K562 (cell line): ENCODE data around the gene AMDHD2. TPM values are rescaled to one million over a fixed set of nuclear protein-coding genes. Genes with fewer than 3 reads are reported as not detected.

ENCODE experiments used
- ATAC-seq: fragments of 200-7000 bp; cut with Tn5 transposase; 3 replicates; pipeline ENCODE4 v1.9.1; 2020; ENCODE audit warnings: moderate library complexity
- BruUV-seq: library from RNA; stranded (reverse); fragments of 400-500 nt; replicated peaks from 2 replicates; lab custom pipeline; 2021; lab: Mats Ljungman, UMichigan
- CTCF ChIA-PET: fragments of 300-600 bp; formaldehyde crosslinking; extraction: SDS; loops from one replicate; lab custom pipeline; 2021; ENCODE audit warnings: low intra/inter-chr PET ratio; lab: Yijun Ruan, JAX
- POLR2A ChIA-PET: fragments of 300-600, 350-650 bp; sonication (Branson Sonifier 250); formaldehyde crosslinking; extraction: SDS; loops from one replicate; lab custom pipeline; 2021; ENCODE audit warnings: antibody characterized with exemption, inconsistent platforms; lab: Yijun Ruan, JAX
- DNase-seq, 4 experiments: peaks; one replicate each; pipeline versions ENCODE4 v3.0.0 to v3.0.0-alpha.2; 2011 to 2018; ENCODE audit warnings: low spot score in 3 of 4, mixed read lengths in 3 of 4; ENCODE audit errors: extremely low read depth in 1 of 4
- FAIRE-seq: peaks from 2 replicates; lab custom pipeline; 2011; peaks lifted over from hg19 to GRCh38; lab: Jason Lieb, UNC
- H2AFZ ChIP-seq: 2 replicates; pipeline ENCODE4 v1.6.0; 2011; ENCODE audit warnings: low read depth, low read length, control low read depth, inconsistent platforms
- H3K27ac ChIP-seq: fragments of 200-600 bp; 3 replicates; pipeline ENCODE4 v1.8.0; 2011; ENCODE audit warnings: low read depth, mild to moderate bottlenecking, control low read depth, inconsistent platforms, low read length, moderate library complexity, mixed read lengths; ENCODE audit errors: extremely low read depth
- H3K27me3 ChIP-seq, 2 experiments: fragments of 300-600 bp in 1 of 2; 2 replicates in 1 of 2; 3 replicates in 1 of 2; pipeline versions ENCODE4 v1.6.0 to v1.8.0; 2011; ENCODE audit warnings: inconsistent platforms in 2 of 2, low read length in 2 of 2, mild to moderate bottlenecking in 1 of 2, mixed read lengths in 1 of 2, moderate library complexity in 1 of 2; ENCODE audit not compliant: control insufficient read depth in 2 of 2, insufficient read depth in 2 of 2
- H3K36me3 ChIP-seq: fragments of 300-600 bp; 3 replicates; pipeline ENCODE4 v1.8.0; 2011; ENCODE audit warnings: mild to moderate bottlenecking, low read length, inconsistent platforms; ENCODE audit not compliant: control insufficient read depth, insufficient read depth
- H3K4me1 ChIP-seq, 2 experiments: fragments of 200-600 bp in 1 of 2; replicated peaks in 1 of 2; 2 replicates in 1 of 2; 3 replicates in 1 of 2; pipeline versions ENCODE4 v1.5.1 to v1.8.0; 2011; ENCODE audit warnings: inconsistent platforms in 2 of 2, low read length in 2 of 2, mild to moderate bottlenecking in 1 of 2, mixed read lengths in 1 of 2, moderate library complexity in 1 of 2; ENCODE audit not compliant: control insufficient read depth in 2 of 2, insufficient read depth in 2 of 2
- H3K4me2 ChIP-seq: 2 replicates; pipeline ENCODE4 v1.6.1; 2011; ENCODE audit warnings: low read length, control low read depth, inconsistent platforms, mixed read lengths; ENCODE audit not compliant: insufficient read depth
- H3K4me3 ChIP-seq: fragments of 200-600 bp; sonication (generic), shearing (Covaris generic); 2 replicates; pipeline ENCODE4 v1.5.1; 2016; ENCODE audit warnings: control low read depth, inconsistent platforms
- H3K79me2 ChIP-seq: fragments of 200-600 bp; 3 replicates; pipeline ENCODE4 v1.8.0; 2011; ENCODE audit warnings: low read length, inconsistent platforms; ENCODE audit not compliant: control insufficient read depth, insufficient read depth
- H3K9ac ChIP-seq, 2 experiments: 2 replicates each; pipeline versions ENCODE4 v1.6.0 to v1.6.1; 2011; ENCODE audit warnings: low read depth in 2 of 2, low read length in 2 of 2, control low read depth in 1 of 2, inconsistent platforms in 1 of 2, mild to moderate bottlenecking in 1 of 2, mixed read lengths in 1 of 2; ENCODE audit not compliant: insufficient read depth in 1 of 2
- H3K9me1 ChIP-seq: one replicate; pipeline ENCODE4 v1.6.0; 2011; ENCODE audit warnings: inconsistent platforms, mild to moderate bottlenecking, low read length, moderate library complexity; ENCODE audit not compliant: control insufficient read depth, insufficient read depth
- H3K9me3 ChIP-seq: replicated peaks from 2 replicates; pipeline ENCODE4 v1.5.1; 2011; ENCODE audit warnings: low read depth, low read length, inconsistent platforms; ENCODE audit not compliant: control insufficient read depth, insufficient read depth
- H4K20me1 ChIP-seq: replicated peaks from 2 replicates; pipeline ENCODE4 v1.6.1; 2011; ENCODE audit warnings: low read length, inconsistent platforms, mixed read lengths; ENCODE audit not compliant: control insufficient read depth, insufficient read depth
- FOXK2 ChIP-seq, 2 experiments: fragments of 450-650 bp; IDR thresholded peaks in 1 of 2; conservative IDR thresholded peaks in 1 of 2; 2 replicates each; pipeline ENCODE4 v1.6.1; 2016; ENCODE audit warnings: low read depth in 2 of 2, mild to moderate bottlenecking in 1 of 2
- GTF2E2 ChIP-seq: fragments of 200-800 bp; sonication (Bioruptor generic); IDR thresholded peaks from 2 replicates; pipeline ENCODE4 v1.6.1; 2016; ENCODE audit warnings: missing genetic modification characterization, missing compliant biosample characterization
- NRF1 ChIP-seq, 2 experiments: fragments of 450-650 bp; IDR thresholded peaks in 1 of 2; conservative IDR thresholded peaks in 1 of 2; 2 replicates each; pipeline ENCODE4 v1.6.1; 2014; ENCODE audit warnings: mild to moderate bottlenecking in 2 of 2
- SNIP1 ChIP-seq: fragments of 450-650 bp; IDR thresholded peaks from 2 replicates; pipeline ENCODE4 v1.7.1; 2017; ENCODE audit warnings: low read depth, mild to moderate bottlenecking
- WGBS: fragments of 100-300 bp; shearing (Covaris generic); methylation state at CpG from one replicate; pipeline ENCODE4 v1.1.6; 2016; ENCODE audit warnings: low coverage, mixed read lengths; ENCODE audit not compliant: insufficient coverage; ENCODE audit errors: missing lambda C conversion rate; 5-methylcytosine and 5-hydroxymethylcytosine counted together
- in situ Hi-C: fragments of 300-500 bp; cut with MboI; formaldehyde crosslinking; loops from 4 replicates; pipeline ENCODE4 v1.15.0; 2018; ENCODE audit warnings: inconsistent platforms, mixed read lengths
- intact Hi-C: fragments of 100-400 bp; cut with micrococcal nuclease; formaldehyde crosslinking; loops from 2 replicates; pipeline ENCODE4 v1.14.2; 2022
- polyA plus RNA-seq, 8 experiments: library from polyadenylated mRNA; depleted of rRNA in 4 of 8; stranded (reverse) in 5 of 8; unstranded in 3 of 8; fragments of >200 nt; fragmentation: Nextera tagmentation in 2 of 8; fragmentation: Illumina TruSeq in 1 of 8; extraction: Ambion mirVana in 2 of 8; extraction: Trizol in 1 of 8; gene quantifications; 2 replicates each; pipeline versions ENCODE4 v1.2.1 to v1.2.3, GENCODE V29; 2011 to 2014; ENCODE audit warnings: inconsistent platforms in 1 of 8, missing spikeins in 1 of 8
- total RNA-seq, 7 experiments: library from RNA; depleted of rRNA in 6 of 7; stranded (reverse); fragments of >200 nt in 6 of 7; fragmentation: Illumina TruSeq in 2 of 7; extraction: Trizol in 2 of 7; gene quantifications; 2 replicates each; pipeline versions ENCODE4 v1.2.1 to v1.2.3, GENCODE V29; 2011 to 2021; ENCODE audit warnings: low replicate concordance in 1 of 7
- TF ChIP-seq, protein P1 (sequence below): fragments of 450-650 bp; IDR thresholded peaks from 2 replicates; pipeline ENCODE4 v1.6.1; 2017; ENCODE audit warnings: antibody characterized with exemption, mild to moderate bottlenecking
- TF ChIP-seq, protein P2 (sequence below), 2 experiments: fragments of 450-650 bp in 1 of 2; sonication (generic) in 1 of 2; formaldehyde crosslinking in 1 of 2; IDR thresholded peaks; 2 replicates each; pipeline versions ENCODE4 v1.7.1 to v1.9.0; 2016 to 2022; ENCODE audit warnings: inconsistent platforms in 1 of 2, mild to moderate bottlenecking in 1 of 2, missing genetic modification reagents in 1 of 2

AMDHD2 gene
- total and polyA plus RNA-seq, 9 of the 15 experiments (the other 6 are each of a cell fraction or from before 2014, with no cell fraction given), result 0.38 to 56.9 (median 18.3) TPM; not detected in 1

DNA sequence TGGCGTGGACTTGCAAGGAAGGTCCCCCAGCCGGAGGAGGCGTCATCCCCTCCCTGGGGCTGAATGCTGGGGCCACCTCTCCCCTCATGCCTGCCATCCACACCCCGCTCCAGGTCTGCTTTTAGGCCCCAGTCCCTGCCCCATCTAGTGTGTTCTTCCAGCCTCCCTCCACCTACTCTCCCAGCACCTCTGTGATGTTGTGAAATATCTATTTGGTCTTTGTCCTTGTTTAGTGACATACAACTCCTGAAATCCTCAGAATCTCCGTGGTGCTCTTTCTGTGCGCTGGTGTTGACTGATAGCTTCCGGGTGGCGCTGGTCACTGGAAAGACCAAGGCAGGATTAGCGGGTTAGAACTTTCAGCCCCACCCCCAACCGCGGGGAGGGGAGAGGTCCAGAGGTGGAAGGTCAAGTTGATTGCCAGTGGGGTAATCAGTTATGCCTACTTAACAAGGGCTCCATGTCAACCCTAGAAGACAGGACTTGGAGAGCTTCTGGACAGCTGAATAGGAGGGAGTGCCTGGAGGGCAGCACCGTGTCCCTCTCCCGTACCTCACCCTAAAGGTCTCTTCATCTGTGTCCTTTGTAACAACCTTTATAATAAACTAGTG lies 35.2 kb upstream of the AMDHD2 start:
- peak overlapping the region; percentile 70 for H3K4me2 ChIP-seq
- H3K27ac ChIP-seq, result peak overlapping the region; percentile 68
- FAIRE-seq, result peak; percentile 89
- H3K79me2 ChIP-seq, result peaks cover 89% of the 10 kb centered on the region
- peak; percentile 65 to 85 (median 67) for DNase-seq
- H2AFZ ChIP-seq, result peak overlapping the region; percentile 34; the same call in 1 of the 2 replicates
- peak; percentile 84 for ATAC-seq
- no peak overlapping the region for H3K4me3 ChIP-seq
- intact Hi-C loops (no loop called here), in situ Hi-C loops (no loop called here)
- POLR2A ChIA-PET, result interaction anchor here (0.6 to 1.6 kb wide), 7 partner anchors 9 to 520 kb away, joined by 3 to 7 read pairs (median 3); partner anchors contain the start of gene RPS2
- peak overlapping the region; percentile 40 to 89 for H3K9ac ChIP-seq
- BruUV-seq, result no TSS peak
- 20% methylated on average over 13 of the region's 13 CpGs for WGBS
- peaks cover 49% of the 10 kb centered on the region; the same call in 2 of the 3 replicates for H3K36me3 ChIP-seq
- peaks cover 33 to 88% of the 10 kb centered on the region in 2 experiments for H3K4me1 ChIP-seq
- no peaks in the 10 kb centered on the region for H3K9me3 ChIP-seq
- peaks cover 5% of the 10 kb centered on the region; the same call in 1 of the 2 replicates for H4K20me1 ChIP-seq
- no peaks in the 10 kb centered on the region for H3K27me3 ChIP-seq
- no peaks in the 10 kb centered on the region for H3K9me1 ChIP-seq
- CTCF ChIA-PET, result no interaction called here
- TF ChIP-seq, protein P1, sequence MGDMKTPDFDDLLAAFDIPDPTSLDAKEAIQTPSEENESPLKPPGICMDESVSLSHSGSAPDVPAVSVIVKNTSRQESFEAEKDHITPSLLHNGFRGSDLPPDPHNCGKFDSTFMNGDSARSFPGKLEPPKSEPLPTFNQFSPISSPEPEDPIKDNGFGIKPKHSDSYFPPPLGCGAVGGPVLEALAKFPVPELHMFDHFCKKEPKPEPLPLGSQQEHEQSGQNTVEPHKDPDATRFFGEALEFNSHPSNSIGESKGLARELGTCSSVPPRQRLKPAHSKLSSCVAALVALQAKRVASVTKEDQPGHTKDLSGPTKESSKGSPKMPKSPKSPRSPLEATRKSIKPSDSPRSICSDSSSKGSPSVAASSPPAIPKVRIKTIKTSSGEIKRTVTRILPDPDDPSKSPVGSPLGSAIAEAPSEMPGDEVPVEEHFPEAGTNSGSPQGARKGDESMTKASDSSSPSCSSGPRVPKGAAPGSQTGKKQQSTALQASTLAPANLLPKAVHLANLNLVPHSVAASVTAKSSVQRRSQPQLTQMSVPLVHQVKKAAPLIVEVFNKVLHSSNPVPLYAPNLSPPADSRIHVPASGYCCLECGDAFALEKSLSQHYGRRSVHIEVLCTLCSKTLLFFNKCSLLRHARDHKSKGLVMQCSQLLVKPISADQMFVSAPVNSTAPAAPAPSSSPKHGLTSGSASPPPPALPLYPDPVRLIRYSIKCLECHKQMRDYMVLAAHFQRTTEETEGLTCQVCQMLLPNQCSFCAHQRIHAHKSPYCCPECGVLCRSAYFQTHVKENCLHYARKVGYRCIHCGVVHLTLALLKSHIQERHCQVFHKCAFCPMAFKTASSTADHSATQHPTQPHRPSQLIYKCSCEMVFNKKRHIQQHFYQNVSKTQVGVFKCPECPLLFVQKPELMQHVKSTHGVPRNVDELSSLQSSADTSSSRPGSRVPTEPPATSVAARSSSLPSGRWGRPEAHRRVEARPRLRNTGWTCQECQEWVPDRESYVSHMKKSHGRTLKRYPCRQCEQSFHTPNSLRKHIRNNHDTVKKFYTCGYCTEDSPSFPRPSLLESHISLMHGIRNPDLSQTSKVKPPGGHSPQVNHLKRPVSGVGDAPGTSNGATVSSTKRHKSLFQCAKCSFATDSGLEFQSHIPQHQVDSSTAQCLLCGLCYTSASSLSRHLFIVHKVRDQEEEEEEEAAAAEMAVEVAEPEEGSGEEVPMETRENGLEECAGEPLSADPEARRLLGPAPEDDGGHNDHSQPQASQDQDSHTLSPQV, result peak; percentile 62; the same call in 1 of the 2 replicates
- TF ChIP-seq, protein P2, sequence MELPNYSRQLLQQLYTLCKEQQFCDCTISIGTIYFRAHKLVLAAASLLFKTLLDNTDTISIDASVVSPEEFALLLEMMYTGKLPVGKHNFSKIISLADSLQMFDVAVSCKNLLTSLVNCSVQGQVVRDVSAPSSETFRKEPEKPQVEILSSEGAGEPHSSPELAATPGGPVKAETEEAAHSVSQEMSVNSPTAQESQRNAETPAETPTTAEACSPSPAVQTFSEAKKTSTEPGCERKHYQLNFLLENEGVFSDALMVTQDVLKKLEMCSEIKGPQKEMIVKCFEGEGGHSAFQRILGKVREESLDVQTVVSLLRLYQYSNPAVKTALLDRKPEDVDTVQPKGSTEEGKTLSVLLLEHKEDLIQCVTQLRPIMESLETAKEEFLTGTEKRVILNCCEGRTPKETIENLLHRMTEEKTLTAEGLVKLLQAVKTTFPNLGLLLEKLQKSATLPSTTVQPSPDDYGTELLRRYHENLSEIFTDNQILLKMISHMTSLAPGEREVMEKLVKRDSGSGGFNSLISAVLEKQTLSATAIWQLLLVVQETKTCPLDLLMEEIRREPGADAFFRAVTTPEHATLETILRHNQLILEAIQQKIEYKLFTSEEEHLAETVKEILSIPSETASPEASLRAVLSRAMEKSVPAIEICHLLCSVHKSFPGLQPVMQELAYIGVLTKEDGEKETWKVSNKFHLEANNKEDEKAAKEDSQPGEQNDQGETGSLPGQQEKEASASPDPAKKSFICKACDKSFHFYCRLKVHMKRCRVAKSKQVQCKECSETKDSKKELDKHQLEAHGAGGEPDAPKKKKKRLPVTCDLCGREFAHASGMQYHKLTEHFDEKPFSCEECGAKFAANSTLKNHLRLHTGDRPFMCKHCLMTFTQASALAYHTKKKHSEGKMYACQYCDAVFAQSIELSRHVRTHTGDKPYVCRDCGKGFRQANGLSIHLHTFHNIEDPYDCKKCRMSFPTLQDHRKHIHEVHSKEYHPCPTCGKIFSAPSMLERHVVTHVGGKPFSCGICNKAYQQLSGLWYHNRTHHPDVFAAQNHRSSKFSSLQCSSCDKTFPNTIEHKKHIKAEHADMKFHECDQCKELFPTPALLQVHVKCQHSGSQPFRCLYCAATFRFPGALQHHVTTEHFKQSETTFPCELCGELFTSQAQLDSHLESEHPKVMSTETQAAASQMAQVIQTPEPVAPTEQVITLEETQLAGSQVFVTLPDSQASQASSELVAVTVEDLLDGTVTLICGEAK (IDR thresholded peaks at IDR 0.05), result 0 out of 2 replicates have a peak, but pooled peaks have one; percentile 20
- TF ChIP-seq, protein P2 (CRISPR knock-in tag; IDR thresholded peaks at IDR 0.05), result 0 out of 2 replicates have a peak, but pooled peaks have one; percentile 23
- TF ChIP-seq FOXK2 (conservative IDR thresholded peaks at IDR 0.05 in 1 of 2, IDR thresholded peaks at IDR 0.05 in 1 of 2; ENCODE audit: low read depth in 2 of 2) (peak; percentile 40 to 61; a peak in 1 of 4 replicates), SNIP1 (no peak), NRF1 (conservative IDR thresholded peaks at IDR 0.05 in 1 of 2, IDR thresholded peaks at IDR 0.05 in 1 of 2) (peak; percentile 55 to 61; a peak in 3 of 4 replicates), GTF2E2 (tag) (no peak)
